Raji (cell line): ENCODE results near the gene CAMK1.

ENCODE experiments used
- POLR2A ChIP-seq: IDR thresholded peaks from 2 replicates; pipeline ENCODE4 v1.6.1; 2011; ENCODE audit warnings: low read depth, low read length, control low read depth; ENCODE audit not compliant: insufficient read depth

Gene CAMK1

GRCh38 chr3:9803494-9803893 is 33.7 kb upstream of the CAMK1 start:
- TF ChIP-seq POLR2A, result no peak

GRCh38 chr3:9800529-9800928 is 30.8 kb upstream of the CAMK1 start:
- TF ChIP-seq POLR2A, result no peak

GRCh38 chr3:9797196-9797945 is 27.6 kb upstream of the CAMK1 start:
- no peak for TF ChIP-seq POLR2A

- no peak for TF ChIP-seq POLR2A
Observed at GRCh38 chr3:9795207-9795606, 25.5 kb upstream of the CAMK1 start.

GRCh38 chr3:9794400-9794799 is 24.7 kb upstream of the CAMK1 start:
- no peak for TF ChIP-seq POLR2A

- TF ChIP-seq POLR2A, result no peak; the same call in 1 of the 2 replicates
Observed at GRCh38 chr3:9793161-9793781, 23.5 kb upstream of the CAMK1 start.

GRCh38 chr3:9792405-9793160 is 22.8 kb upstream of the CAMK1 start, which contains the start of the genes ARPC4 and TADA3:
Gene ARPC4 (plus strand): TSS chr3:9793082. CDS start chr3:9793122, 40 bp downstream.
Gene TADA3 (minus strand): TSS chr3:9792473. CDS start chr3:9791466, 1,007 bp downstream.
- peak; percentile 70 for TF ChIP-seq POLR2A

- TF ChIP-seq POLR2A, result peak; percentile 41; the same call in 1 of the 2 replicates
Observed at GRCh38 chr3:9791790-9792404, 22.1 kb upstream of the CAMK1 start.

GRCh38 chr3:9791127-9791526 is 21.4 kb upstream of the CAMK1 start:
- 0 out of 2 replicates have a peak, but pooled peaks have one; percentile 11 for TF ChIP-seq POLR2A

- TF ChIP-seq POLR2A, result no peak
Observed at GRCh38 chr3:9787714-9788113, 18.0 kb upstream of the CAMK1 start.

GRCh38 chr3:9786825-9787669 is 17.3 kb upstream of the CAMK1 start:
- TF ChIP-seq POLR2A, result no peak

- no peak for TF ChIP-seq POLR2A
Observed at GRCh38 chr3:9786209-9786739, 16.5 kb upstream of the CAMK1 start.

GRCh38 chr3:9785602-9786001 is 15.9 kb upstream of the CAMK1 start:
- no peak for TF ChIP-seq POLR2A

GRCh38 chr3:9784965-9785364 is 15.2 kb upstream of the CAMK1 start:
- no peak for TF ChIP-seq POLR2A
